NT2/D1 (cell line): ENCODE results near the gene LRP5.

Source experiments
- DNase-seq: peaks from one replicate; pipeline ENCODE4 v3.0.0-alpha.2; 2011; ENCODE audit warnings: low read depth, low spot score
- H3K27me3 ChIP-seq: 2 replicates; pipeline ENCODE4 v1.6.0; 2011; ENCODE audit warnings: mild to moderate bottlenecking; ENCODE audit not compliant: insufficient read length, insufficient read depth
- H3K36me3 ChIP-seq: 2 replicates; pipeline ENCODE4 v1.6.1; 2011; ENCODE audit warnings: mild to moderate bottlenecking, low read length, mixed read lengths; ENCODE audit not compliant: insufficient read depth, insufficient read length
- H3K4me1 ChIP-seq: 2 replicates; pipeline ENCODE4 v1.5.1; 2011; ENCODE audit not compliant: insufficient read depth, insufficient read length
- H3K4me3 ChIP-seq: 2 replicates; pipeline ENCODE4 v1.5.1; 2011; ENCODE audit warnings: low read depth; ENCODE audit not compliant: insufficient read length
- H3K9ac ChIP-seq: 2 replicates; pipeline ENCODE4 v1.6.0; 2011; ENCODE audit warnings: low read depth; ENCODE audit not compliant: insufficient read length
- H3K9me3 ChIP-seq: 2 replicates; pipeline ENCODE4 v1.5.1; 2011; ENCODE audit warnings: mild to moderate bottlenecking, low read length; ENCODE audit not compliant: insufficient read depth
- SUZ12 ChIP-seq: IDR thresholded peaks from 2 replicates; pipeline ENCODE4 v1.6.1; 2011; ENCODE audit not compliant: insufficient read length, insufficient read depth; ENCODE audit errors: extremely low read depth
- YY1 ChIP-seq: IDR thresholded peaks from 2 replicates; pipeline ENCODE4 v1.6.1; 2011; ENCODE audit not compliant: insufficient read length, insufficient read depth
- ZNF274 ChIP-seq: IDR thresholded peaks from 2 replicates; pipeline ENCODE4 v1.6.1; 2011; ENCODE audit warnings: mild to moderate bottlenecking, low read depth, low read length

LRP5 gene

GRCh38 chr11:68386331-68386978, 74.1 kb downstream of the LRP5 start:
- Histone ChIP-seq H3K9me3 (no peaks in the 10 kb centered on the region; the same call in 1 of the 2 replicates), H3K36me3 (peaks cover 34% of the 10 kb centered on the region), H3K4me3 (no peak overlapping the region), H3K9ac (no peak overlapping the region), H3K4me1 (peaks cover 5% of the 10 kb centered on the region), H3K27me3 (no peaks in the 10 kb centered on the region)
- no peak for DNase-seq
- TF ChIP-seq SUZ12 (no peak), ZNF274 (no peak), YY1 (no peak)

- no peak for DNase-seq
- TF ChIP-seq YY1 (no peak), SUZ12 (no peak), ZNF274 (no peak)
- H3K9me3 ChIP-seq, result no peaks in the 10 kb centered on the region; the same call in 1 of the 2 replicates
- H3K27me3 ChIP-seq, result no peaks in the 10 kb centered on the region
- peaks cover 5% of the 10 kb centered on the region for H3K4me1 ChIP-seq
- no peak overlapping the region for H3K9ac ChIP-seq
- no peak overlapping the region for H3K4me3 ChIP-seq
- peaks cover 40% of the 10 kb centered on the region for H3K36me3 ChIP-seq
These were observed 75.4 kb downstream of the LRP5 start for GRCh38 chr11:68387840-68388239.

DNA sequence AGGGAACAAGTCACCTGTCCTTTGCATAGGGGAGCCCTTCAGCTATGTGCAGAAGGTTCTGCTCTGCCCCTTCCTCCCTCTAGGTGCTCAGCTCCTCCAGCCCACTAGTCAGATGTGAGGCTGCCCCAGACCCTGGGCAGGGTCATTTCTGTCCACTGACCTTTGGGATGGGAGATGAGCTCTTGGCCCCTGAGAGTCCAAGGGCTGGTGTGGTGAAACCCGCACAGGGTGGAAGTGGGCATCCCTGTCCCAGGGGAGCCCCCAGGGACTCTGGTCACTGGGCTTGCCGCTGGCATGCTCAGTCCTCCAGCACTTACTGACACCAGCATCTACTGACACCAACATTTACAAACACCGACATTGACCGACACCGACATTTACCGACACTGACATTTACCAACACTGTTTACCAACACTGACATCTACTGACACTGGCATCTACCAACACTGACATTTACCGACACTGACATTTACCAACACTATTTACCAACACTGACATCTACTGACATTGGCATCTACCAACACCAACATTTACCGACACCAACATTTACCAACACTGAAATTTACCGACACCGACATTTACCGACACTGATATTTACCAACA, 76.3 kb downstream of the LRP5 start:
- H3K4me3 ChIP-seq, result no peak overlapping the region
- no peak for DNase-seq
- H3K36me3 ChIP-seq, result peaks cover 40% of the 10 kb centered on the region
- H3K9me3 ChIP-seq, result no peaks in the 10 kb centered on the region; the same call in 1 of the 2 replicates
- no peaks in the 10 kb centered on the region for H3K27me3 ChIP-seq
- TF ChIP-seq ZNF274 (no peak), SUZ12 (no peak), YY1 (no peak)
- H3K4me1 ChIP-seq, result peaks cover 5% of the 10 kb centered on the region
- H3K9ac ChIP-seq, result no peak overlapping the region

GRCh38 chr11:68390315-68390714, 77.9 kb downstream of the LRP5 start:
- H3K9me3 ChIP-seq, result no peaks in the 10 kb centered on the region; the same call in 1 of the 2 replicates
- H3K9ac ChIP-seq, result no peak overlapping the region
- peaks cover 3% of the 10 kb centered on the region for H3K4me1 ChIP-seq
- no peak overlapping the region for H3K4me3 ChIP-seq
- TF ChIP-seq YY1 (no peak), SUZ12 (no peak), ZNF274 (no peak)
- no peaks in the 10 kb centered on the region for H3K27me3 ChIP-seq
- H3K36me3 ChIP-seq, result peaks cover 45% of the 10 kb centered on the region
- no peak for DNase-seq

- H3K4me1 ChIP-seq, result peaks cover 8% of the 10 kb centered on the region
- TF ChIP-seq SUZ12, result no peak
- H3K4me3 ChIP-seq, result no peak overlapping the region
- no peak overlapping the region for H3K9ac ChIP-seq
- no peaks in the 10 kb centered on the region for H3K9me3 ChIP-seq
- H3K27me3 ChIP-seq, result no peaks in the 10 kb centered on the region
- peaks cover 43% of the 10 kb centered on the region for H3K36me3 ChIP-seq
- DNase-seq, result no peak
These were observed 80.4 kb downstream of the LRP5 start for GRCh38 chr11:68392822-68393221.

- H3K9ac ChIP-seq, result no peak overlapping the region
- DNase-seq, result no peak
- no peak overlapping the region for H3K4me3 ChIP-seq
- peaks cover 21% of the 10 kb centered on the region for H3K36me3 ChIP-seq
- no peaks in the 10 kb centered on the region for H3K9me3 ChIP-seq
- H3K27me3 ChIP-seq, result no peaks in the 10 kb centered on the region
- TF ChIP-seq ZNF274 (no peak), SUZ12 (no peak), YY1 (no peak)
- H3K4me1 ChIP-seq, result peaks cover 8% of the 10 kb centered on the region
These were observed 84.1 kb downstream of the LRP5 start for GRCh38 chr11:68396516-68396915.

GRCh38 chr11:68397256-68397655, 84.9 kb downstream of the LRP5 start:
- no peak for TF ChIP-seq SUZ12
- H3K36me3 ChIP-seq, result peaks cover 20% of the 10 kb centered on the region
- peaks cover 8% of the 10 kb centered on the region for H3K4me1 ChIP-seq
- no peaks in the 10 kb centered on the region for H3K27me3 ChIP-seq
- no peaks in the 10 kb centered on the region for H3K9me3 ChIP-seq
- H3K9ac ChIP-seq, result no peak overlapping the region
- H3K4me3 ChIP-seq, result no peak overlapping the region
- no peak for DNase-seq
